RWPE1 (cell line): ENCODE data around the gene CPNE8.

Experiments used
- CTCF ChIA-PET: fragments of 350-600 bp; sonication (Branson Sonifier 250); formaldehyde crosslinking; extraction: SDS; loops from one replicate; lab custom pipeline; 2021; lab: Yijun Ruan, JAX
- POLR2A ChIA-PET: fragments of 400-600 bp; formaldehyde crosslinking; extraction: SDS; loops from one replicate; lab custom pipeline; 2020; ENCODE audit warnings: antibody characterized with exemption; ENCODE audit not compliant: low non-redundant PET; lab: Yijun Ruan, JAX
- DNase-seq: peaks from one replicate; pipeline ENCODE4 v3.0.0; 2012; ENCODE audit warnings: low spot score
- H3K27ac ChIP-seq: fragments of 450-650 bp; 2 replicates; pipeline ENCODE4 v1.5.1; 2017
- CTCF ChIP-seq: fragments of 450-650 bp; conservative IDR thresholded peaks from 2 replicates; pipeline ENCODE4 v1.5.1; 2017; ENCODE audit warnings: low read depth, mild to moderate bottlenecking

The CPNE8 gene

GRCh38 chr12:38690646-38691045 is 214.7 kb downstream of the CPNE8 start:
- CTCF ChIA-PET = no interaction called here
- H3K27ac ChIP-seq = no peak overlapping the region
- POLR2A ChIA-PET = no interaction called here
- no peak for TF ChIP-seq CTCF
- no peak for DNase-seq

GRCh38 chr12:38689704-38690103 is 215.7 kb downstream of the CPNE8 start:
- DNase-seq = peak; percentile 34
- no peak for TF ChIP-seq CTCF
- CTCF ChIA-PET = no interaction called here
- H3K27ac ChIP-seq = no peak overlapping the region
- POLR2A ChIA-PET = no interaction called here

DNA sequence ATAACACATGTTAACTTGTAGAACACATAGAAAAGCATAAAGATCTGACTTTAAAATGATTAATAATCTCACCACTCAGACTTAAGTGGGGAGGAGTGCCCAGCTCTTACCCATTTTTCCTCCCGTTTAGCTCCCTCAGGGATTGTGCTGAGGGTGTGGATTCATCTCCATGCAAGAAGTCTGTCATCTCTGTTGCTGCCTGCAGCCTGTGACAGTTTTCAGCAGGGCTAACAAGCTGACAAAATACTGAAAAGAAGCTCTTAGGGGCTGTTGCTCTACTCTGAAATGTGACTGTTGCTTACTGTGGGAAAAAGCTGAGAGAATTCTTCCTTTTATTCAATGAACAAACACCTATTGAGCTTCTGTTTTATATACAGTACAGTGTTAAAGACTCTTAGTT is 216.2 kb downstream of the CPNE8 start:
- no peak overlapping the region for H3K27ac ChIP-seq
- no peak for TF ChIP-seq CTCF
- DNase-seq = no peak
- CTCF ChIA-PET = interaction anchor here (0.6 kb wide), 1 partner anchor 17 kb away, joined by 3 read pairs; no protein-coding TSS in a partner anchor
- POLR2A ChIA-PET = no interaction called here

DNA sequence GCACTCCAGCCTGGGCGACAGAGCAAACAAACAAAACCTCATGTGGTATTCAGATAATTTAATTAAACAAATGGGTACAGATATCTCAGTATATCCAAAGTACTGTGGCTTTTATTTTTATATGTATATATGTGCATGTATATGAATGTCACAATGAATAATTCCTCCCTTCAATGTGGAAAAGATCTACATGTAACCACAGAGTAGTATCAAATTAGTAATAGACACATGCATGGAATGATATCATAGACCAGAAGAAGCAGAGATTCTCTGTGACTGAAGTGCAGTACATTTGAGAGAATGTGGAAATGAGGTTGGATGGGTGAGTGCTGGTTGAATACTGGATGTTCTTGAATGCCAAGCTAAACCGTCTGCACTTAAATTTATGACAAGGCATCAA is 222.9 kb downstream of the CPNE8 start:
- ChIA-PET CTCF (interaction anchor here (1.2 kb wide), 1 partner anchor 11 kb away, joined by 5 read pairs; no protein-coding TSS in a partner anchor), POLR2A (no interaction called here)
- no peak for TF ChIP-seq CTCF
- DNase-seq = no peak
- no peak overlapping the region for H3K27ac ChIP-seq

- no peak for TF ChIP-seq CTCF
- no peak for DNase-seq
- ChIA-PET POLR2A (no interaction called here), CTCF (no interaction called here)
- no peak overlapping the region for H3K27ac ChIP-seq
Measured at GRCh38 chr12:38669530-38669929, 235.9 kb downstream of the CPNE8 start.

DNA sequence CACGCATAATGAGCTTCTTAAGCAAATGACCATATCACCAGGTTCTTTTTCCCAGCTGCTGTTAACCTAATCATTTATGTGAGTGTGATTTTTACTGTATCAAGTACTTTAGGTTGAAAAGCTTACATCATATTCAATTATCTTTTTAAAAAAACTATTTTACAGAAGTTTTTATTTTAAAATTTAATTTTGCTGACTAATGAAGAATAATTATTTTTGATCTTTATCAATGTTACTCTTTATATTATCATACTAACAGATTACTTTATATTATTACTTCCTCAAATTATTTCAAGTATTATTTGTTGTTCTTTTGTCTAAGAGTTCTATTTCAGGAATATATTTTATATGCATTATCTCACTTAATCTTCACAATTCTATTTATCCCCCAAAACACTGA is 236.3 kb downstream of the CPNE8 start:
- DNase-seq = no peak
- no peak for TF ChIP-seq CTCF
- no peak overlapping the region for H3K27ac ChIP-seq
- POLR2A ChIA-PET = no interaction called here
- CTCF ChIA-PET = no interaction called here
